GM19035 (cell line): ENCODE data around the gene TM2D3.

ENCODE experiments used
- ATAC-seq: cut with Tn5 transposase; IDR thresholded peaks from one replicate; pipeline ENCODE4 v1.9.1; 2021; ENCODE audit not compliant: unreplicated experiment

The TM2D3 gene

DNA sequence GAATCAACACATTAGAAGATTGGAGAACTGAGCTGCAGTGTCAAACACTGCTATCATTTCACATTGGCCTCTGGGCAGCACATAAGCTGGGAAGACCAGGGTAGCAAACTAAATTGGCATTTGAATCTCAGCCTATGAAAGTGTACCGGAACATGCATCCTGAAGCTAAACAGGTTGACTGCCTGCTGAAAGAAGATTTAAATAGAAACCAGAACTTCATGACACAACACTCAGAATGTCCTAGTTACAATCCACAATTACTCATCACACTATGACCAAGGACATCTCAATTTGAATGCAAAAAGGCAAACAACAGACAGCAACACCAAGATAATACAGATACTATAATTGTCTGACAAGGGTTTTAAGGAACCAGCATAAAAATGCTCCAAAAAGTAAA, 26.2 kb downstream of the TM2D3 start:
- no peak for ATAC-seq

DNA sequence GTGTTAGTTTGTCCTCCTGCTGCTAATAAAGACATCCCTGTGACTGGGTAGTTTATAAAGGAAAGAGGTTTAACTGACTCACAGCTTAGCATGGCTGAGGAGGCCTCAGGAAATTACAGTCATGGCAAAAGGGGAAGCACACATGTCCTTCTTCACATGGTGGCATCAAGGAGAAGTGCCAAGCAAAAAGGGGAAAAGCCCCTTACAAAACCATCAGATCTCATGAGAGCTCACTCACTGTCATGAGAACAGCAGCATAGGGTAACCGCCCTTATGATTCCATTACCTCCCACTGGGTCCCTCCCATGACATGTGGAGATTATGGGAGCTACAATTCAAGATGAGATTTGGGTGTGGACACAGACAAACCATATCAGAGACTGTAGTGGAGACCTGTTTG, 27.0 kb downstream of the TM2D3 start:
- no peak for ATAC-seq

DNA sequence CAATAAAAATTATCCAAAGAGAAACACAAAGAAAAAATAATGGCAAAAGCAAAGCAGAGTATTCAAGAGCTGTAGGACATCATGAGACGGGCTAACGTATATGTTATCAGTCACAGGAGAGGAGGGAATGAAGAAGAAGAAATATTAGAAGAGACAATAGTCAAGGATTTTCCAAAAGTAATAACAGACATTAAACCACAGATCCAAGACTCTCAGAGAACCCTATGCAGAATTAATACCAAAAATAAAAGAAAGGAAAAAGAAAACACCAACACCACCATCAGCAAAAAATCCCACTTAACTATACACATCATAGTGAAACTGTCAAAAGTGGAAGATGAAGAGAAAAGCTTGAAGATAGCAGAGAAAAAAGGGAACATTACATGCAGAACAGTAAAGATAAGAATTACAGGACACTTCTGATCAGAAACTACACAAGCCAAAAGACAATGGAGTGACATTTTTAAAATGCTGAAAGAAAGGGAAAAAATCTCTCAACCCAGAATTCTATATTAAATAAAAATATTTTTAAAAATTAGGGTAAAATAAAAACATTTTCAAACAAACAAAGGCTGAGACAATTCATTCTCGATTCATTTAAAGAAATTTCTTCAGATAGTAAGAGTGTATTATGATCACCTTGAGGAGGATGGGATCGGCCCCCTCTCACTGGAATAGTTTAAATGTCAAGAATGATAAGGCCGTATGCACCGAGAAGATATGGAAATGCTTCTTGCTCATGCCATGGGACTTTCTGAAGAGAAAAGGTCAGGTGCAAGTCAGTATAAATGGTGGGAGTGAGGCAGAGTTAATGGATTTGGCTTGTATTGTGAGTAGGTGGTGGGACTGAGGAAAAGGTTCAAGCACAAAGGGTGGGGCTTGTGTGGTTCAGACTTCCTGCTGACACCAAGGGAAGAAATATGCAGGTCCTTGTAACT, 28.5 kb downstream of the TM2D3 start:
- no peak for ATAC-seq

DNA sequence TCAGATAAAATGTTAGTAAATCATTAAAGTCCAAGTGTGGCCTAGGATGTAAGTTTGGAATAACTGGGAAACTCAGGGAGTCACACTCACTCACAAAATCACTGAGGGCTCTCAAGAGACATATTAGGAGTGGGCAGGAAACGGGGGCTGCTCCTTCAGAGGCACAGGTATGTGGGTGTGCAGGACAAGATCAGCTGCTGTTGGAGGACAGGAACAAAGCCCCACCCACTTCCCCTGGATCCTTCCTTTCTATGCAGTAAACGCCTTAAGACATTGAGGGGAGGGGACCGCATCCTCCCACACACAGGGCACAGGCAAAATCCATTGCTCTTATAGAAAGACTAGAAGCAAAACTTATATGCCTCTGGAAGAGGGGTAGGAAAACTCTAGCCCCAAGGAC, 30.2 kb downstream of the TM2D3 start:
- no peak for ATAC-seq

DNA sequence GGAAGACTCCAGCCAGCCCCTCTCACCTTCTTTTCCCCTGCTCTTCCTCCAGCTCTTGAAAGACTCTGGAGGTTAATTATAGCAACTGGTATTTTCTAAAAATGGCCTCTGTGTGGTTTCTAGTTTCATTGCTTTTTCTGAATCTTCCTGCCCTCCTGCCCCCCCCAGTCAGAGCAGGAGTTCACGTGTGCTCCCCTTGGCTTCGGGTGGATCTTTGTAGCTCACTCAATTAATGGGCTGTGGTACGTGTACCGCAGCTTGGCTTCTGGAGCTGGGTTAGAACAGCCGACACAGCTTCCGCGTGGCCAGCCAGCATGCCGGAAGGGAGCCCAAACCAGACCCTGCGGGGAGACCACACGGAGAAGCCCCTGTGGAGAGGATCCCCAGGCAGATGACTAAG, 31.5 kb downstream of the TM2D3 start:
- ATAC-seq = no peak

DNA sequence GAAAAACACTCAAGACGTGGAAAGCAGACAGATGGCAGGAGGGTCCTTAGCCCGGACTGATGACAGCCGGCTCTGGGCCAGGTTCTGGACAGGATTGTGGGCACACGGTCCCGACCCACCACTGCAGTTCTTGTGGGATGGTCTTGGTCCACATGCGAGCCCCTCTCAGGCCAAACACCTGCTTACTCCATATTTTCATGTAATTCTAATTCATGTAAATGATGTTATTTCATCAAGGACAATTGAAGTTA, 32.6 kb downstream of the TM2D3 start:
- no peak for ATAC-seq

DNA sequence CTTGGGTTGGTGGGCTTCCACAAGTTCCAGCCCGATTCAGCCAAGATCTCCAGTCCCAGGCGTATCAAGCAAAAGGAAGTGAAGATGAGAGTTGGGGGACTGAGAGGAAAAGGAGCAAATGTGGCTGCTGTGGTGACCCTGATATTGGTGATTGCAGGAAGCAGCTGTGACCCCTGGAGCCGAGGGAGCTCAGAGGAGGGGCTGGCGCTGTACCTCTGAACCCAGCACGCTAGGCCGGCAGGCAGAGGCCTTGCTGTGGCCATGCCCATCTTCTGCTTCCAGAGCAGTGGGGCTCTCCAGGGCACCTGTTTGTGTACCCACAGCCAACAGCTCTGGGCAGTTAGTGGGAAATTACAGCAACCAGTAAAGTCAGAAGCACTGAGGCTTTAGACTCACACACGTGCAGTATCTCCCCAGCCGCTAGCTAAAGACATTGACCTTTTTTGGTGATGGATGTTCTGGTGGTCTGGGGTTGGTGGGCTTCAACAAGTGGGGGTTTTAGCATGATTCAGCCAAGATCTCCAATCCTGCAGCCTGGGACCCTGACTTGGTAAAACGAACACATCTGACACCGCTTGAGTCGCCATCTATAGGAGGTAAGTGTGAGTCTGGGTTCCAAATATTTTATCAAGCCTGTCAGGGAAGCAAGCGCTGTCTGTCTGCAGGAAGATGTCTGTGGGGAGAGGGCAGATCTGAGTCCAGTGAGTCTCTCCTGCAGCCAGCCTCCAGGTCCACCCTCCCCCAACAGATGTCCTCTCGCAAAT, 33.1 kb downstream of the TM2D3 start:
- no peak for ATAC-seq

DNA sequence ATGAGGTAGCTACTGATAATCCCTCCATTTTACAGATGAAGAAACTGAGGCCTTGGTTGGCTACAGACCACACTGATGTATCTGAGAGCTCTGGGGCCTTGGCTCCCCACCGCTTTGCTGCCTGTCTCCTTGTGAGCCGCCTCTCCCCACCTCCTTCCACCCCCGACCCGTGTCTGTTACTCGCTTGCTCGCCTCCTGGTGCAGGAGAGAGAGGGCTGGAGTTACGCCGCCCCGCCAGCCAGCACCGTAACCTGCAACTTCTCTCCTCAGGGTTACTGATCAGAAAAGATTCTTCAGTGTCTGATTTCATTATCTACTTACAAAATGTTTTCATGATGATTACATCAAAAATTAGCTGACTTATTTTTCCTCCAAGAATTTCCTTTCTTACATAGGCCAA, 34.1 kb downstream of the TM2D3 start:
- no peak for ATAC-seq

DNA sequence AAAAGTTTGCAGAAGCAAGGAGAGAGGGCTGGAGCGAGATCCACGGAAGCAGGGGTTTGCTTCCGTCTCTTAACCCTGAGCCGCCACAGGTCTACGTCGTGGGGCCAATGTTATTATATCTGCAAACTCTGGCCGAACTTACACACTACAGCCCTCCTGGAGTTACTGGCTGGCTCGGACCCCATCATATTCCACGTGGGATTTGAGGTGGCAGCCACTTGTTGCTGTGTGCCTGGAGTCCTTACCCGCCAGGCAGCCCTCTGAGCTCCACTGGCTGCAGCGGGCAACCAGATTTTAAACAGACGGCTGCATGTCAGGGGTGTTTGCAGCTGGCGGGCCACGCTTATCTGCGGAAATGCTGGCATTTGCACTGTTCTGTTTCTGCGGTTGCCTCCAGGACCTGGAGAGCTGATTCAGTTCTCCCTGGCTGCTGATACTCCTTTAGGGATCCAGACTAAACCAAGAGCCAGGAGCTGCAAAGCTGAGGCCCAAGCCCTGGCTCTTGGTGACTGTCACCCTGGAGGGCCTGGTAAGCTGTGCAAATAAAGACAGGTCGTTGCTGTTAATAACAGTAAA, 34.7 kb downstream of the TM2D3 start:
- ATAC-seq = no peak

DNA sequence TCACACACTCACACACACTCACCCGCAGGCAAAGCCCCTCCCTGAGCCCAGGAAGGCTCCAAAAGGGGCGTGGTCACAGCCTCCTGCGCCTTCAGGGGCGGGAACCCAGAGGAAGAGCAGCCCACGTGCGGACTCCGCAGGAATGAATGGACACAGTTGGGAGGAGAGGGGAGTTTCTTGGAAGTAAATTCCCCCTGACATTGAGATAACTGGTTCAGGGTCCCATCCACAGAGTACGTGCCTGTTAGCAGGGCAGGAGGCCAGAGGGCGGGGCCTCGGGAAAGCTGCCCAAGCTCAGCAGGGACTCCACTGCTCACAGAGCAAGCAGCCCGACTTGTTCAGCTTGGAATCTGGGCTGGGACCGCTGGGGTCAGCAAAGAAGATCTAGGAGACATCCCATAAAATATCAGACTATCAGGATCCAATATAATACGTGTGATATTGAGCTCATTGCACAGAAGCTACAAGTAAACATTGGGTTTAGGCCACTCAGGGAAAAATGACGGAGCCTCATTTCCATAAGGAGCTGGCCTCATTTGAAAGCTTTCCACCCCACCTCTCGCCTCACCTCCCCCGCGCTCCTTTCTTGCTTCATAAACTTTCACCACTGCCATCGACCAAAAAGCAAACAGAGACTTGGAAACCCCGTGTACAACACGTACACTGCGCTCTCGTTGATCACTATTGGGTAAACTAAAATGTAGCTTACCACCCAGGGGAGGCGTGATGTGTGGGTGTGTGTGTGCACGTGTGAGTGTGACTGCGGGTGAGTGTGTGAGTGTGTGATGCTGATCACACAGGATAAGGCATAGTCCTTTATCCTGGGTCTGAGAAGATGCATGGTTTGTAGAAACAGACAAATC, 36.0 kb downstream of the TM2D3 start:
- no peak for ATAC-seq

DNA sequence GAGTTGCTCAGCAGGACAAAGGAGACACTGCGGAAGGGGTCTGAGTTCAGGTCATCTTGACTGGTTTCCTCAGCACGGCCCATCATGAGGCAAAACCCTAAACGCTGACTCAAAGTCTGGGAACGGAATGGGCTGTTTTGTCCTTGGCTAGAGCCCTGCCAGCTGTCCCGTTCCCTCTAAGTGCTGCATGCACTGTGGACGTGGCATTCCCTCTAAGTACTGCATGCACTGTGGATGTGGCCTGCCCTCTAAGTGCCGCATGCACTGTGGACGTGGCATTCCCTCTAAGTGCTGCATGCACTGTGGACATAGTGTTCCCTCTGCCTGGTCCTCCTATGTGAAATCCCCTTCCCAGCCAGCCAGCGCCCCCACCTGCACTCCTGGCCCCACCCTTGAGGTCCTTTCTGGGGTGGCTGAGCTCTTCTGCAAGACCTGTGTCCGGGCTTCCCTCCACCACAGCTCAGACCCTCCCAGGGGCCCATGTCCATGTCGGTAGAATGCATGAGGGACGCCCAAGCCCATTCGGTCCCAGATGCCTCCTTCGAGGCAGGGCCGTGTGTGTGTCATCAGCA, 36.7 kb downstream of the TM2D3 start:
- ATAC-seq = no peak

DNA sequence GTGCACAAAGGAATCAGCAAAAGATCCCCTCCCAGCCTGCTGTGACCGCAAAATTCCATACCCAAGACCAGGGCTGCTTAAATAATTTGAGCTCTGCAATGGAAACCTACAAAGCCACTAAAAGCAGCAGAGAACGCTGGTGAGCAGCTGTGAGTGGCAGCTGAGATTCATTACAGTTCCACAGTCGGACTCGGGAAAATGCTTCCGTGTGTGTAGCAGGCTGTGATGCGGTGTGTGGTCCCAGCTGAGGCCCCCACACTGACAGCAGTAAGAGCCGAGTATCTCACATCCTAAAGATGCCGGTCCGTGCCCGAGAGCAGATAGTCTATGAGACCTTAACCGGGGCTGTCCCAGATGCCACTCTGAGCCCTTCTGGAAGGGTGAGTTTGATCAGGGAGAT, 37.4 kb downstream of the TM2D3 start:
- no peak for ATAC-seq

DNA sequence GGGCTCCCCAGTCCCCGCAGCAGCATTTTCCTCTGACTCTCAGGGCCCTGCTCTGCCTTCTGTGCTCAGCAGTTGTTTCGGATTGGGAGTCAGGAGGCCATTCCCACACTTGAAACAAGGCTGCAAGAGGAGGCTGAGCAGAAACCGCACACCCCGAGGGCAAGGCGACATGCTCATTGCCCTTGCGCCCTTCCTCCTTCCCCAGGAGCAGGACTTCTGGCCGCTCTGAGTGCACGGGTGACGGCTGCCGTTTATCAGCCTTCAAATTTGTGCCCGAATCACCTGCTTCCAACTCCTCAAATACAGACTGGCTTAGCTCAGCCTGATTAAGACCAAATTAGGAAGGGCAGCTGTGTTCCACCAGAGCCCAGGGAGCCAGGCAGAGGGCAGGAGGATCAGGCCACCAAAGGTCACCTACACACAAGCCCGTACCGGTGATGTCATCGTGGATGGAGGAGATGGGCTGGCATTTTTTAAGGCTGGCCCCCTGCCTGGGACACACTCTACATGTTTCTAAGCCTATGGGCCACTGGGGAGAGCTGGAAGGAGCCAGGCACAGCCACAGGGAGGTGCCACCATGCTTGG, 38.1 kb downstream of the TM2D3 start:
- no peak for ATAC-seq

DNA sequence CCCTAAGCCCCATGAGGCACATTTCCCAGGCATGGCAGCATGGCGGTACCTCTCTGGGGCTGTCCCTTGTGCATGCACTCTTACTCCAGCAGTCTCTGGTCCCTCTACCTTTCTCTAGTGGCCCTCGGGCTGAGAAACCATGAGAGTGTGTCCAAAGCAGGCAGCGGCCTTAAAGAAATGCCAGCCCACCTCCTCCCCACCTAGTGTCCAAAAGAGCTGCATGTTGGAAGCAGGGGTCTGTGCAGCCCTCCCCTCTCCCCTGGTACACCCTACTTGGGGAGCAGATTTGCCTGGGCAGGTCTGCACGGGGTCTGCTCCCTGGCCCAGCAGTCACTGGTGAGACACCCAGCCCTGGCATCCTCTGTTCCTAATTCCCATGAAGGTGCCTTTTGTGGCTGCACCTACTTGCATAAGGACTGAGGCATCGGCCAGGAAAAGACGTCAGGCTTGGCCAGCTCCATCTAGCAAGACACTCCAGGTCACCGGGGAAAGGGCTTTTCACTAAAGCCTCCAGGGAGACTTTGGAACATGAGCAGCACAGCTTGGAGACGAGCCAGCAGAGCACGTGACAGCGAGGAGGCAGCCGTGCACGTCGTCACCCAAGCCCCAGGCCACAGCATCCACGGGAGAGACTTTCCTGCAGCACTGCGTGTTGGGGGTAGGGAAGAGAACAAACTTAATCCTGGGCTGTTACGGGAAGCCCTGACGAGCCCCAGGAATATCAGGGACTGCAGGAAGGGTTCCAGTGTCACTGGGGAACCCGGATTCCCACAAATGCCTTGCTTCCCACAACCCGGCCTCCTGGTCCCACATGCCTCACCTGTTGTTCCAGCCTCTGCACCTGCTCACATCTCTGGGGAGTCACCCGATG, 38.8 kb downstream of the TM2D3 start:
- ATAC-seq = no peak

DNA sequence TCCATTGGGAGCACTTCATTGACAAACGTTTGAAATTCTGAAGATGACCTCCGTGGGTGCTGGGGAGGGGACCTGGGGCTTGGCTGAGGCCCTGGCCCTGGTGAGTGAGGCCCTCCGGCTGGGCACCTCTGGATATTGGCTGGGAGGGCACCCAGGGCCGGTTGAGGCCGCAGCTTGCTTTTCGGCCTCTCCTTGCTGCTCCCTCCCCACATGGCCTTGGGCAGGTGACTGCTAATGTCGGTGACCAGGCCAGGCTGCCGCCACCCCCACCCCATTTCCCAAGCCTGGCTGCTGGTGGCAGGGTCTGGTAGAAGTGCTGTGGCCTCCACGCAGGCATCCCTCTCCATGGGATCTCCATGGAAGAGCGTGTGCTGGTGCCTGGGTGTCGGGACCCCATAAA, 39.5 kb downstream of the TM2D3 start:
- no peak for ATAC-seq

DNA sequence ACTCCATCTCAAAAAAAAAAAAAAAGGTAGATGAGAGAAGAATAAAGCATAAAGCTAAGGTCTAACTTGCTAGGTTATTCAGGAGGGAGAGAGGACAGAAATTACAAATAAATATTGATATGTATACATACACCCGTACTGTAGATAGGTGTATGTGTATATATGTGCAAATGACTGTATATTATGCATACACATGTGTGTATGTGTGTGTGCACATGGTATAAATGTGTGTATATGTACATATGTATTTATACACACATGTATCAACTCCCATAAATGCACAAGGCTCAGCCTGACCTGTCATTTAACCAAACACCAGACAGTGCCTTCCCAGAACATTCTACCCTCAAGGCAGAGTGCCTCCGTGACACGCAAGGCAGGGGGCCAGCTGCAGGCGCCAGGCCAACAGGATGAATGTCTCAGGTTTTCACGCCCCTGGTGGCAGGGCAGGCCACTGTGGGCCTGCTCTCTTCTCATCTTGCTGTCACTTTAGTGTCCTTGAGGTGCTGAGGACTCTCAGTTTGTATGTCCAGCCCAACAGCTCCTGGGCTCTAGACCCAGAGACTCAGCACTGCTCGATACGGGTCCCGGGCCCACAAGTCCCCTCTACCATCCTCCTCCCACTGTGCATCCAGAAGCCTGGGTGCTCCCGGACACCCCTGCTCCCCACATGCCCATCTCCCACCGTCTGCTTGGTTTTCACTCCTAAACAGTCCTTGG, 40.4 kb downstream of the TM2D3 start:
- ATAC-seq = no peak

DNA sequence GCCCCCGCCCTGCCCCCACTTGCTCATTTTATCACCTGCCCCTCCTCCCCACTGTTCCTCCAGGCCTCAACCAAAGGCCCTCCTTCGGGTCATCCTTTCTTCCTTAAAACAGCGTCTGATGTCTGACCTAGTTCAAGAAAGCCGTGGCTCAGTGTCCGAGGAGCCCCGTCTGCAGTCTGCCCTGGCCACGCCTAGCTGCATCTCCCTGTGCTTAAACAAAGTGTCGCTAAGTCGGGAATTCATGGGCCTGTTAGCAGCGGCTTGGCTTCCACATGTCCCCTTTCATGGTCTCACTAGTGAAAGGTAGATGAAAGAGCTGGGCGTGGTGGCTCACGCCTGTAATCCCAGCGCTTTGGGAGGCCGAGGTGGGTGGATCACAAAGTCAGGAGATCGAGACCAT, 41.2 kb downstream of the TM2D3 start:
- ATAC-seq = no peak

DNA sequence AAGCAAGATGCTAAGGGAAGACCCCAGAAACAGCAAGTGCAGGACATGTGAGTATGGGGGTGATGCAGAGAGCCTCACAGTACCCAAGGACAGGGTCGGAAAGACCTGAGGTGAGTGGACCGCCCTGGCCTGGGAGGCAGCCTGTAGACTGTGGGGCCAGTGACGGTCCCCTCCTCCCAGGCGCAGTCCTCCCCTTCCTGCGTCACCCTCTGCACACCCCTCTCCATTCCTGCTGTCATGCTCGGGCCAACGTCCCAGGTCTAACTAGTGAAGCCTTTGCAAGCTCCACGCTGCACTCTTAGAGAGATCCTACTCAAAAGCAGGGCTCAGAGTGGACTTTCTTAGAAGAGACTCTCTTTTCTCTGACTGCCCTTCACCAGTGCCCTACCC, 41.6 kb downstream of the TM2D3 start:
- ATAC-seq = no peak
